ENCODE measurements around the gene DTNA. TPM values are rescaled to one million over a fixed set of nuclear protein-coding genes. Genes with fewer than 3 reads are reported as not detected.
A peak's percentile ranks its signal among the peaks of the same experiment; 100 is the strongest.
"Not testable (repeated sequence)": the region's sequence is repeated elsewhere in the genome, so short reads cannot be mapped to it uniquely, and the experiment has no call there.

DTNA gene
- 10 to 100 TPM; 15.3 to 20.7 (median 18.3) TPM for polyA plus RNA-seq (ENCODE audit: insufficient read length in 4 of 4)

DNA sequence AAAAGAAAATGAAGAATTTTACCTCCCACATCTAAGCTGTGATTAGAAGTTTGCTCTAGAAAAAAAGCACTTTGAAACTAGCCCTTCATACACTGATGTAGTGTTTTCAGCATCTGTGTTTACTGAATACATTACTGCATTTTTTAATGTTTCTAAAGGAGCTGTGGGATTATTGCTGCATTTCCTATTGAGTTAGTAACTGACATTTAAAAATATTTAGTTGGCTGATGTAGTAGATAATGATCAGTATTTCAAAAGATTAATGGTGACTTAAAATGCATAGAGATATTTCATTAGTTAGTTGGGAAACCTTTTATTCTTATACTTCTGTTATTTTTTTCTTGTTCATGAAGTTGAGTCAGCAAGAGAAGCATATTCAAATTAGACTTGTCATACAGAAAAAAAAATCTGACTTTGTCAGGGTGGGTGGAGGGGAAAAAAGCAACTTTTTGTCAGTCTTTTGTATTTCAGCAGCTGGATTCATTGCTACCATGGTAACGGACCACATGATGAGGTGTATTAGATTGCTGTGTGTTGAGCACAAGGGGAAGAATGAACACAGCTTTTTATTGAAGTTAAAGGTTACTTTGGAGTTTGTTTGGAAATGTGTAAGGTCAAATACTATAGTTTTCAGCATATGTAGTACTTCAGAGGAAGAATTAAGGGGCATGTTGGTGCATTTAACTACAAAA lies at the start of gene DTNA:
Gene DTNA (plus strand): TSS at position 549 of the 692 bp plus-strand sequence. CDS start 45,679 bp downstream, outside the sequence.
- peak in 3 of 4 donors; percentile 43 to 69 (median 56) for DNase-seq (ENCODE audit: low read depth in 4 of 4, low spot score in 3 of 4)

DNA sequence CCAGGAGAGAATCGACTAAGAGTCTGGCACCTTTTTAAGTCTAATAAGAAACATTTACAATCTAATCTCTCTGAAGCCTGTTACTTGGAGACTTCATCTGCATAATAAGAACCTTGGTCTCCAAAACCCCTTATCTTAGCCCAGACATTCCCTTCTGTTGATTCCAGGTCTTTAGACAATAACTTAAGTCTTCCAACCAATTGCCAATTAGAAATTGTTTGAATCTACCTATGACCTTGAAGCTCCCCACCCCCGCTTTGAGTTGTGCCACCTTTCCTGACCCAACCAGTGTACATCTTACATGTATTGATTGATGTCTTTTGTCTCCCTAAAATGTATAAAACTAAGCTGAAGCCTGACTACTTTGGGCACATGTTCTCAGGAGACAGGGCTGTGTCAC lies 49.5 kb upstream of the DTNA start:
- DNase-seq (ENCODE audit: low read depth in 4 of 4, low spot score in 3 of 4), result no peak

DNA sequence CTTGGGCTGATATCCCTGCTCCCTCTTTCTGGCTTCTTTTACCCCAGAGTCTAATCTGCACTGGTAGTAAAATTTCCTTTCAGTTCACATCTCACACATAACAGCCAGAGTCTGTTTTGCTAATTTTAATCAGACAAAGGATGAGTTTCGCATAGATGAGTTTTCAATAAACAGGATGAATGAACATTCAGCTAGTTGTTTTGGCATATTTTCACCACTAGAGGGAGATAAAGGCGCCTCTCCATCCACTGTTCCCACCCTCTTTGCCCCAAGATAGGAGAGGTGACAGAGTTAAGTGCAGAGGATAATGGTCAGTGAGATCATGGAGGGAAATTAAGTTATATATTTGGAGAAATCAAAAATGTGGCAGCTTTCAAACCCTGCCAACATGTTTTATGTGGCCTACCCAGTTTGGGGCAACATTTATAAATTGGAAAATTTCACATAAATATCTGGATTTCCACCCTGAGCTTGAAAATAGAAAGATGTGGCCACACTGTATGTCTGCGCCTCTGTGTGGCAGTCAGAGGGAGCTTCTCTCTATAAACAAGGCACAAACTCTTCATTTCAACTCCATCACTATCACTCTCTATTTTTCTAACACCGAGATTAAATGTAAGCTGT lies 48.5 kb upstream of the DTNA start:
- peak in 1 of 4 donors; percentile 28 for DNase-seq (ENCODE audit: low read depth in 4 of 4, low spot score in 3 of 4)

DNA sequence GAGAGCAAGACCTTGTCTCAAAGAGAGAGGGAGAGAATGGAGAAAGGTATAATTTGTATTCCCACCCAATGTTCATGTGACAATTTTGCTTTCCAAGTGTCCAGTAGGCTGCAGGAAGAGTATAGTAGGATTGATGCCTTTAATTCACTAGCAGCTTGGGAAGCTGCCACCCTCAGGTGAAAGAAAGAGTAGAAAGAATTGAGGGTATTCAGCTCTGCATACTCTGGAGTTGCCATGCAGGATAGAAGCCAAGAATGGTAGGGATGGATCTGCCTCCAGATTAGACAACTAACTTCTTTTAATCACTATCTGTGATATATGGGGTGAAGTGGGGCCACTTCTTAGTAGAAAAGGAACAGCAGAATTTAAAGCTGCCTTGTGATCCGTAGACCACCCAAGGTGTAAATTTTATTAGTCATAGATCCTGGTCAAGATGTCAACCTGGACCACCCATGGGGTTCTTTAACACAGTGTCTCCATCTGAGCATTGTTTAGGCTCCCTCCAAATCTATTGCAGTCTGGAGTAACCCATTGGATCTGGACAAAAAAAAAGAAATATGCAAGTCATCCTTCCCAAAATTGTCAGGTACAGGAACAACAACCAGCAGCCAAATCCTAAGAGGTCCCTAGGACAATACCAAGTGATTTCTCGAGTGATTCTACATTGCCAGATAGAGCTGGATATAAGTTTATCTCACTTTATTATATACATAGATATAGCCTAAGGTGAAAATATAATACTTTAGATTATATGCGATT lies 33.1 kb upstream of the DTNA start:
- DNase-seq (ENCODE audit: low read depth in 4 of 4, low spot score in 3 of 4), result no peak

DNA sequence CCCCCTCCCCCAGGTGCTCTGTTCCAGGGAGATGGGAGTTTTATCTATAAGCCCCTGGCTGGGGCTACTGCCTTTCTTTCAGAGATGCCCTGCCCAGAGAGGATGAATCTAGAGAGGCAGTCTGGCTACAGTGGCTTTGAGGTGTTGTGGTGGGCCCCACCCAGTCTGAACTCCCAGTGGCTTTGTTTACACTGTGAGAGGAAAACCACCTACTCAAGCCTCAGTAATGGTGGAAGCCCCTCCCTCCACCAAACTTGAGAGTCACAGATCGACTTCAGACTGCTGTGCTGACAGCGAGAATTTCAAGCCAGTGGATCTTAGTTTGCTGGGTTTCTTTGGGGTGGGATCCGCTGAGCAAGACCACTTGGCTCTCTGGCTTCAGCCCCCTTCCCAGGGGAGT lies 20.3 kb upstream of the DTNA start:
- not testable (repeated sequence) for DNase-seq (ENCODE audit: low read depth in 4 of 4, low spot score in 3 of 4)

DNA sequence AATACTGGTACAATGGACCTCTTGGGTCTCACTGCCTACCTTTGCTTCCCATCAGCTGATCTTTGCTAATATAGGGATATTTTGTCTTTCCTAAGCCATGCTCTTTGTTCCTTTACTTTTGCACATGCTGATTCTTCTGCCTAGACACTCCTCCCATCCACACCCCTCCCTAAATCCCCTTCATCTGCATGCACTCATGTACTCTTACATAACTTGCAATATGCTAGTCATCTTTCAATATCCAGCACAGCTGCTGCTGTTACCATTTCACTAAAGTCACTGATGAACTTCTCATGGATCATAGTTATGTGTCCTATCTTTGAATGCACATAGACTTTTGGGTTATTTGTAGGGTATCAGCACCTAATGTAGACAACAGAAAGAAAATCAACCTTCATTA lies 18.5 kb upstream of the DTNA start:
- DNase-seq (ENCODE audit: low read depth in 4 of 4, low spot score in 3 of 4), result no peak

DNA sequence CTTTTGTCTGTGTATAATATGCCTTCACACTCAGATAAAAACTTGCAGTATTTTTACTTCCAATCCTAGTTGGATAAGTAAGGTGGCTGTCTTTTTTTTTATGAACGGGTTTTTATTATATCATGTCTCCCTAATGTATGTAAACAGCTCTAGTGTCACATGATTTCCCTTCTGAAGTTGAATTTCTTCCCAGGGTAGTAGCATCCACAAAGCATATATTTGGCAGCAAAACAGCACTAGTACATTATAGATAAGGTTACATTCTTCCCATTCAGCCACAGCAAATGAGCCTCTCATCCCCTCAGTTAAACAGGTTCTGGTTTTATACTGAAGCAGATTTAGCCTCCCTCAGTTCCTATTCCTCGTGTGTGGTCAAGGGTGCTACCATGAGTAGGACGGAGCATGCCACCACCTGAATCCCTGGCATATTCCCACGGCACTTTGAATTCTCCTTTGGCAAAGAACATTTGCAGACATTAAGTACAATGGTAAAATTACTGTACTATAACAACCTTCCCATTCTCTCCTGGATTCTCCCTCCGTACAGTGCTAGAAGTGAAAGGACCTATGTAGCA lies 15.4 kb upstream of the DTNA start:
- DNase-seq (ENCODE audit: low read depth in 4 of 4, low spot score in 3 of 4), result no peak

DNA sequence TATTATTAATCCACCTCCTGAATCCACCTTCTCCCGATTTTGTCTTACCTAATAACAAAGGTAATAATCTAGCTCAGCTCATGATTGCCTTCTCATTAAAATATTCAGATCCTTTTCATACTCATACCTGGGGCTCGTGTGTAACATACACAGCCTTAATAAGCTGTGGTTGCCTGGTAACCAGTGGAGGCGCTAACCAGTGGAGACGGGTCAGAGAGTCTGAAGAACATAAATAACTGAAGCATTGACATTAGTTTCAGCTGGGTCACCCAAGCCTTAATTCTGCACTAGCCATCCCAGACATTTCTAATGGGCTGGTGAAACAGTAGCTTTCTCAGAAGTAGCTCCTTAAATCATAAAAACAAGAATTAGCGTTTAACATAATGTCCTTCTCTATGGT lies 14.8 kb upstream of the DTNA start:
- peak in 2 of 4 donors; percentile 34 to 55 for DNase-seq (ENCODE audit: low read depth in 4 of 4, low spot score in 3 of 4)

DNA sequence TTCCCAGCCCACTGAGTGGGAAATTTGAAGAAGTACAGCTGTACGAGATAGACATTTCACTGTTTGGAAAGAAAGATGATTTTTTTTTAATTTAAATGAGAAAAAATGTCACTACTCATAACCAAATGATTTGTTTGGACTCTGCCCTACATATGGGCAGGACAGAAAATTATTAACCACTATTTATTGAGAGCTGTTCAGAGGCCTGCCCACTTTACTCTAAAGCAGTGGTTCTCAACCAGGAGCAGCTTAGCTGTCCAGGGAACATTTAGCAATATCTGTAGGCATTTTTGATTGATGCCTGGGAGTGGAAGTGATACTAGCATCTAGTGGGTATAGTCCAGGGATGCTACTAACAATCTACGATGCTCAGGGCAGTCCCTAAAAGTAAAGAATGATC lies 13.4 kb upstream of the DTNA start:
- DNase-seq (ENCODE audit: low read depth in 4 of 4, low spot score in 3 of 4), result no peak

DNA sequence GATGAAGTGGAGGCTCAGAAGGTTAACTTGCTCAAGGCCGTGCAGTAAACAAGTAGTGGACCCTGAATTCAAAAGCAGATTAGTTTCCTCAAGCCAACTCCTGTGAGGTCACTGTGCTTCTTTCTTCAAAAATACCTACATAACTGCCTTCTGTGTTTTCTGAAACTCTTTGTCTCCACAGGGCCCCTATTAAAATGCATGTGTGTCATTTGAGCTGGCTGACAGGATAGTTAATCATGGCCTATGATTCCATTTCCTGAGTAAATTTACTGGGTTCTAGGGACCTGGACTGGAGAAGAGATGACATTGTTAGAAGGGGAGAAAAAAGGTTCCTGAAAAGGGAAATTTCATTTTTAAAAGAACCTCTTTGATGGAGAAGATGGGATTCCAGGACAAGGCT lies 12.9 kb upstream of the DTNA start:
- no peak for DNase-seq (ENCODE audit: low read depth in 4 of 4, low spot score in 3 of 4)

DNA sequence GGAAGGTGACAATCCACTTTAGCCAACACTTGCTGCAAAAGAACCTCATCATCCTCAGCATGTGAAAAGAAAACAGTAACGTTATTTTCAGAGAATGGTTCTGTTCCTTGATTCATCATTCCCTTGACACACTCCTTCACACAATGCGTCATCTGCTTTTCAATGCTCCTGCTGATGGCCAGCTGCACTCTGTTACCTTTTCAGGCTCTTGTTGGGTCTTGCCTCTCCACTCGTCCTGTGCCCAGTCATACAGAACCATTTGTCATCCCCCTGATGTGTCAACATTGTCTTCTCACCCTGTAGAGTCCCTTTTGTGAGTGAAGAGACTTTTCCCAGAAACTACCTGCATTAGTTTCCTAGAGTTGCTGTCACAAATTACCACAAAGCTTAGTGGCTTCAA lies 12.2 kb upstream of the DTNA start:
- no peak for DNase-seq (ENCODE audit: low read depth in 4 of 4, low spot score in 3 of 4)

DNA sequence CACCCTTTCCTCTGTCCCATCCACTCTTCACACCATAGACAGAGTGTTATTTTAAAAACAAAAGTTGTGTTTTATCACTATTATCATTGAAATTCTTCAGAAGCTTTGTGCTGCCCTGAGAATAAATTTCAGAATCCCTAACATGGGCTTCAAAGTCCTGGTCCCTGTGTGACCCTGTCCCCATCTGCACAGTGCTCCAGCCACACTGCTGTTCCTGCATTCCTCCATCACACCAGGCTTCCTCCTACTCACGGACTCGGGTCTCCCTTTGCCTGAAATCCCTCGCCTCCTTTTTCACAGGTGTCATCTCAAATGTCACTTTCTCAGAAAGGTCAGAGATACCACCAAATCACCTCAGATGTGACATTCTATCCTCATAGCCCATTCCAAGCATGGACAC lies 8.2 kb upstream of the DTNA start:
- DNase-seq (ENCODE audit: low read depth in 4 of 4, low spot score in 3 of 4), result no peak

DNA sequence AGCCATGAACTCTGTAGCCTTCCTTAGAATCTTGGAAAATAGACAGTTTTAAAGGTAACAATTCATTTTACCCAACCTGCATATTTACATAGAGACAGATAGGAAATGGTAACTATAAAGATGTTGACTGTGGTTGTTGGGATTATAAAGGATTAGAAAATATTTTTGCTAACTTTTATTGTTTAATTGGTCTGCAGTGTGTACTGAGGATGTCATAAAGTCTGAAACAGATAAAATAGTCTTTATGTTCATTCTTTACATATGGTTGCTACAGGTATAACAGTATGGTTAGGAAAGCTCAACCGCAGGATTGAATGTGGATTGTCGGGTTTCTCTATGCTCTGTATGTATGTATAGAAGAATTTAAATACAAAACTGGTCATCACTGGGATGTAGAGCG lies 7.3 kb upstream of the DTNA start:
- DNase-seq (ENCODE audit: low read depth in 4 of 4, low spot score in 3 of 4), result no peak

DNA sequence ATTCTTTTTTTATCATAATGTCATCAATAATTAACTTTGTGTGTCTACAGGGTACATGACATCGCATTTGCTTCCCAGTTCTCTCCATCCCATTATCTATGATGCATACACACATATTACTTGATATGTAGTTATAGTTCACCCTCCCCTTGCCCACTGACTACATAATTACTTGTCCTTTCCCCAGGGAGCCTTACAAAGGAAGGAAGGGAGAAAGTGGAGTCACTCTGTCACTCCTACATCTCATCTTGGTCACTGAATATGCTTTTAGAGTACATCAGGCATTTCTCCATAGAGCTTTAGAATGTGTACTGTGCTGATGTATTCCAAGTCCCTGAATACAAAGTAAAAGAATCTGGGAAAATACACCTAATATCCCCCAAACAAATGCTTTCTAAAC lies 6.0 kb upstream of the DTNA start:
- DNase-seq (ENCODE audit: low read depth in 4 of 4, low spot score in 3 of 4), result no peak

DNA sequence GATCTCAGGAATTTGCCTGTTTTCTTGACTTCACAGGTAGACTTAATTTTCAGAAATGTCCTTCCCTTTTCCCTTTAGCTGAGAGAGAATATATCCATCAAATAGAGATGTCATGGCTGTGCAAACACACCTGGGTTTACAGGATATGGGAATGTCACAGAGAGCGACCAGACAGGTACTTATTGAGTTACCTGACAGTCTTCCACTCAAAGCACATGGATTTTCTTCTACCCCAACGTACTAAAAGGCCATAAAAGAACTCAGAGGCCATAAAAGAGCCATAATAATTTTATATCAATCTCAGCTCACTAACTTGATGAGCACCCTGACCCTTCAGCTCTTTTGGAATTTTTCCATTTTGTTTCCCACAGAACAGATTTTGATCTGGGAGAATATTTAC lies 5.3 kb upstream of the DTNA start:
- DNase-seq (ENCODE audit: low read depth in 4 of 4, low spot score in 3 of 4), result no peak

DNA sequence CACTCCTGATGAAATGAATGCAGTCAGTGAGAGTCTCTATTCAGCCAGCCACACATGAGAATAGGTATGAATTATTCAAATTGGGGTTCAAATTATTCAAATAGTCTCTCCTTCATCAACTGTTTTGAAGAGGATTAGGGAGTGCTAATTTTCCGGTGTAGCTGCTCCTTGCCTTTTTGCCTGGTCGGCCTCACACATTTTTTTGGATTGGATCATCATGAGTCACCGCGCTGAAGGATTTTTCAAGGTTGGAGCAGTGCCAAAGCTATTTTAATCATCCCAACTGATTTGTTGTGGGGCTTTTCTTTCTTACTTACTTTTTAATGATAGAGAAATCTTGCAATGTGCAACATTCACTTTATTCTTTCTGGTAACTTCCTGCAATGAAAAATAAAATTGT lies 2.4 kb upstream of the DTNA start:
- DNase-seq (ENCODE audit: low read depth in 4 of 4, low spot score in 3 of 4), result peak in 2 of 4 donors; percentile 51 to 52

DNA sequence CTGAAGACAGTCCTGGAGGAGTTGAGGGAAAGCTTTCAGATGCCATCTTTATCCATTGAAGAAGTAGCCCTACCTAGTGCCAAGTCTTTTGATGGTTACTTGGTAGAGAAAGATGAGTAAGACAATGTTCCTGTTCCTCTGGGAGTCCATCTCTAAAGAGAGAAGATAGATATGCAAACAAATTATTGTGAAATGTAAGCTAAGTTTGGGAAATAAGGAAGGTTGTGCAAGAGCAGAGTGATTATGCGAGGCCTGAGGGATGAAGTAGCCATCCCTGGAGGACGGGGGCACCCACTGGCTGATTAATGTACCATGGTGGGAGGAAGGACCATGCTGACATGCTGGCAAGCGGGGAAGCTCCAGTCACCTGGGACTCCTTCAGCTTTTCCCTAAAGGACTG lies 994 bp upstream of the DTNA start:
- DNase-seq (ENCODE audit: low read depth in 4 of 4, low spot score in 3 of 4), result no peak

DNA sequence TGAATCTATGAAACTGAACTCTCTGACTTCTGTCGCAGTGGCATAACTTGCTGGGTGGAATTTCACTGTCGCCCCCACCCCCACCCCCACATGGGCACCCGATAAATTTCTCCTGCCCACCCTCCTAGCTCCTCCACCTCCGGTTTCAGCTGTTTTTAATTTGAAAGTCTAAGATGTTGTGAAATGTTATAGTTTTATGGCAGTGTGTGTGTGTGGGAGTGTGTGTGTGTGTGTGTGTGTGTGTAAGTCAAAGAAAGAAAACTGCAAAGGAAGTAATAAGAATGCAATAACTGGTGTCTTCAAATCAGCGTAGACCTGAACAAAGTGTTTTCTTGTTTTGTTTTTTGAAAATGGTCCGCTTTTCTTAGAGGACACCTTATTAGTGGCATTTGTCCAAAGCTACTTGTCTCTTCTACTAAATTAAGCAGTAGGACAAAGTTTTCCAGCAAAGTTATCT lies 388 bp downstream of the DTNA start:
- DNase-seq (ENCODE audit: low read depth in 4 of 4, low spot score in 3 of 4), result peak in 1 of 4 donors; percentile 41

DNA sequence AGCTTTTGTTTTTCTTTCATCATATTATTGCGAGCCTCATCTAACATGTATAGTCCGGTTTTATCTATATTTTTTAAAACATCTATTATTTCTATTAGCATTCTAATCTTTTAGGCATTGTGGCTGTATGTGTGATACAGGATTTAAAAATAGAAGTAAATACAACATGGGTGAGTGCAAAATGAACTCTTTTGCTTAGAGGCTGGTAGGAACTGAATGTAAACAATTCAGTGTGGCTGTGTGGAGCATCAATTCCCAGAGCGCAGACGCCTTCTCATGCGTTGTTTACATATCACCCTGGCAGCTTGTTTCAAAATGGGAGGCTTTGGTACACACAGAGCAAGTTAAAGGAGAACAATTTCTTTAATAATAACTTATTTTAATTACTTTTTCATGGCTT lies 836 bp downstream of the DTNA start:
- DNase-seq (ENCODE audit: low read depth in 4 of 4, low spot score in 3 of 4), result peak in 1 of 4 donors; percentile 49

DNA sequence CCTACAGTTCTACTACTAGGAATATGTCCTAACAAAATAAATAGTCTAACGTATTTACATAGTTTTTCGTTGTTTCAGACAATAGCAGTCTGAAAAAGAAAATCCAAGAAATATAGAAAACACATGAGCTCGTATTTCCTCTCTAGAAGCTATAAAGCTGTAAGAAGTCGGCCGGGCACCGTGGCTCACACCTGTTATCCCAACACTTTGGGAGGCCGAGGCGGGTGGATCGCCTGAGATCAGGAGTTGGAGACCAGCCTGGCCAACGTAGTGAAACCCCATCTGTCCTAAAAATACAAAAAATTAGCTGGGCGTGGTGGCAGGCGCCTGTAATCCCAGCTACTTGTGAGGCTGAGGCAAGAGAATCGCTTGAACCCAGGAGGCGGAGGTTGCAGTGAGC lies 6.0 kb downstream of the DTNA start:
- not testable (repeated sequence) for DNase-seq (ENCODE audit: low read depth in 4 of 4, low spot score in 3 of 4)

DNA sequence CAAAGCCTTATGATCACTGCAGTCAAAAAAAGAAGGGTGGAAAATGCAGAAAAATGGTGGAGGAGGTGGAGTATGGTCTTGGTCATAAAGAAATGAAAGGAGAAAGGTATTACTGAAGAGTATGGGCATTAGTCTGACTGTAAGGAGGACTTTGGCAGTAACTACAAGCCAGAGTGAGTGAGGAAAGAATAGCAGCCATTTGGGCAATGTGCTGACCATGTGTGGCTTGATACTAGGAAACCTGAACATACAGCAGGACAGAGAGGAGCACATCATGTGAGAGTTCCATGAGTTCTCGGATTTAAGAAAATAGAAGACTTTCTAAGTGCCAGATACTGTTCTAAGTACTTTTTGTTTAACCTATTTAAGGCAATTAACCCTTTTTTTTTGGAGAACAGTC lies 8.5 kb downstream of the DTNA start:
- DNase-seq (ENCODE audit: low read depth in 4 of 4, low spot score in 3 of 4), result no peak

All from right renal pelvis (tissue), 4 donors.